Urinary bladder (tissue), 4 donors: ENCODE measurements around the gene AVEN. TPM values are rescaled to one million over a fixed set of nuclear protein-coding genes. Genes with fewer than 3 reads are reported as not detected.
"Not testable (repeated sequence)": the region's sequence is repeated elsewhere in the genome, so short reads cannot be mapped to it uniquely, and the experiment has no call there.

Source experiments
- DNase-seq: peaks from one replicate; pipeline ENCODE4 v3.0.0-alpha.2; 2015; ENCODE audit errors: extremely low spot score
- H3K27ac ChIP-seq: one replicate; pipeline ENCODE4 v1.5.1; 2013; ENCODE audit warnings: low read depth, mild to moderate bottlenecking, moderate library complexity
- H3K36me3 ChIP-seq: one replicate; pipeline ENCODE4 v1.6.1; 2013; ENCODE audit warnings: mild to moderate bottlenecking, moderate library complexity; ENCODE audit not compliant: insufficient read depth
- H3K4me1 ChIP-seq: one replicate; pipeline ENCODE4 v1.6.1; 2013; ENCODE audit warnings: mild to moderate bottlenecking, moderate library complexity; ENCODE audit not compliant: insufficient read depth
- H3K4me3 ChIP-seq: one replicate; pipeline ENCODE4 v1.5.1; 2013; ENCODE audit warnings: low read depth, low read length
- WGBS: extraction: QIAGEN DNeasy Blood & Tissue Kit; methylation state at CpG from one replicate; pipeline ENCODE4 v1.1.7; 2013; 5-methylcytosine and 5-hydroxymethylcytosine counted together
- polyA plus RNA-seq: library from polyadenylated mRNA; stranded (reverse); fragments of 200-250 nt; gene quantifications from one replicate; pipeline ENCODE4 v1.2.3, GENCODE V29; 2013
- total RNA-seq: library from RNA; depleted of rRNA; stranded (reverse); fragments of >200 nt; gene quantifications from one replicate; pipeline ENCODE4 v1.2.3, GENCODE V29; 2014
- donor health status: healthy with polysubstance abuse.
- donor health status: healthy.

The AVEN gene
- total and polyA plus RNA-seq, 2 donors = 15.8 to 16.0 TPM

DNA sequence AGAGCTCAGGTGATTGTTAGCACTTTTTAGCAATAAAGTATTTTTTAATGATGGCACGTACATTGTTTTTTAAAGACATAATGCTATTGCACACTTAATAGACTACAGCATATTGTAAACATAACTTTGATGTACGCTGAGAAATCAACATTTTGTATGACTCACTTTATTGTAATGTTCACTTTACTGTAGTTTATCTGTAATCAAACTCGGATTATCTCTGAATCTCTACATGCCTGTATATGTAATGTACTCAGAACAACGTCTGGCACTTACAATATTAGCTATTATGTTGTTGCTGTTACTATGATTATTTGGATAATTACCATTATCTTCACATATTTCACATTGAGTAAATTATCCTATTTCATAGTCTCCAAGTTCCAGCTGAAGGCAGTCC lies 208.7 kb downstream of the AVEN start:
- WGBS = 51% methylated on average over 4 of the region's 4 CpGs
- H3K36me3 ChIP-seq = no peaks in the 10 kb centered on the region
- DNase-seq = no peak
- no peaks in the 10 kb centered on the region for H3K4me1 ChIP-seq
- no peak overlapping the region for H3K27ac ChIP-seq
- H3K4me3 ChIP-seq = no peak overlapping the region

DNA sequence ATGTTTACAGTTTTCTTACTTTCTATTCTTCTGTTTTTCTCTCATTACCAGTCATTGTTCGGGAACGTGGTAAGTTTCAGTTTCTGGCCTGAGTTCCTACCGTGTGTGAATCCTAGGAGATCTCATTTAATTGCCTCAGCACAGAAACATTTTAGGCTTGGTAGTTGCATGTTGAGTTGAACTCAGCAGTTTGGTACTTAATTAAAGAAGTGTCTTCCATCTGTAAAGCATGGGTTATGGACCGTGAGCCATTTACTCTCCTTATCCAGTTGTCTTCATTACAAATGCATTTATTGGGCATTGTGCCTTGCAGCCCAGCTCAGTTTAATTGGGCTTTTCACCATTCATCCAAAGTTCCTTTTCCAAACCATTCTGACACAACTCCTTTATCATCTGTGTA lies 212.8 kb downstream of the AVEN start:
- Histone ChIP-seq H3K36me3 (no peaks in the 10 kb centered on the region), H3K27ac (no peak overlapping the region), H3K4me1 (no peaks in the 10 kb centered on the region), H3K4me3 (no peak overlapping the region)
- DNase-seq = no peak
- WGBS = 88% methylated on average over 4 of the region's 4 CpGs

DNA sequence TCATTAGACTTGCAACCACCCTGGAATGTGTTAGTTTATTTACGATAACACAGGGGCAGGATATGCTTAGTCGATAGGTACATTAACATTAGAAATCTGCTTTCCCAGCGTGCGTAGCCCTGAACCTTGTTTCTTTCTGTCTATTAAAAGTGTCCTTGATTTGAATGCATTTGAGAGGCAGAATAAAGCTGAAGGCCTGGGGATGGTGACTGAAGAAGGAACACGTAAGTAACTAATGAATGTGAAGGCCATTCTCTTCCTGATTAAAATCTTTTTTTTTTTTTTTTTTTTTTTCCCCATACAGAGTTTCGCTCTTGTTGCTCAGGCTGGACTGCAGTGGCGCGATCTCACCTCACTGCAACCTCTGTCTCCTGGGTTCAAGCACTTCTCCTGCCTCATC lies 213.6 kb downstream of the AVEN start:
- Histone ChIP-seq H3K36me3 (no peaks in the 10 kb centered on the region), H3K27ac (no peak overlapping the region), H3K4me1 (no peaks in the 10 kb centered on the region), H3K4me3 (no peak overlapping the region)
- WGBS = 94% methylated on average over 8 of the region's 8 CpGs
- no peak for DNase-seq

DNA sequence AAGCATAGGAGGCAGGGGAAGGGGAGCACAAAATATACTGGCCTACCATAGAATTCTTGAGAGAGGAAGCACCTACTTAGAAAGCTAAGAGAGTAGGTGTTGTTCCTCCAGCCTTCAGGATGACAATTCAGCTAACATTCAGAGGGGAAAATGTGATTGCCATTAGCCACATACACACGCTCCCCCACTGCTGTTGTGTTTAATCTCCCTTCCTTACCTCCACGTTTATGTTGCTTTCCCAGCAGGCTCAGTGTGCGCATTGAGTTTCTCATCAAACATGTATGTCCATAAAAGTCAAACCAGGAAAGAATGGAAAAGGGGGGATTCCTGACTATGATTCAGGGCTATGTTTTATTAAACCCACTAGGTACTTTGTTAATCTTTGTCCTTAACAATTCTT lies 215.9 kb downstream of the AVEN start:
- no peak for DNase-seq
- no peaks in the 10 kb centered on the region for H3K36me3 ChIP-seq
- no peak overlapping the region for H3K27ac ChIP-seq
- H3K4me3 ChIP-seq = no peak overlapping the region
- H3K4me1 ChIP-seq = no peaks in the 10 kb centered on the region
- WGBS = 76% methylated on average over 3 of the region's 3 CpGs

DNA sequence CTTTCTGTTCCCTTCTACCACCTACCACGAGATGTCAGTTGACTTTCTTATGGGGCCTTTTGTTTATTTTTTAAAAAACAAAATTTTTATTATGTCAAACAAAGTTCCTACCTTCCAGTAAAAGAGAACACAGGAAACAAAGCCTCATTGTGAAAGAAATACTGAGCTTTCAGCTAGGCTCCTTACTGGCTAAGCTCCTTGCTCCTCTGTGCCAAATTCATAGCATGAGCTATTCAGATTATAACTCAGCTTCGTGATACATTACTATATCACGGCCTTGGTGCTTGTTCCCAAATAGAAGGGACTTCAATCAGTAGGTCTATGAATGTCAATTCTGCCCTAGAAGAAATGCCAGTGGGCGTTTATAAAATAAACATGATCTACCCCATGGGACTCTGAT lies 216.5 kb downstream of the AVEN start:
- H3K4me3 ChIP-seq = no peak overlapping the region
- no peaks in the 10 kb centered on the region for H3K36me3 ChIP-seq
- WGBS = 55% methylated on average over 4 of the region's 4 CpGs
- H3K4me1 ChIP-seq = no peaks in the 10 kb centered on the region
- no peak overlapping the region for H3K27ac ChIP-seq
- DNase-seq = no peak

DNA sequence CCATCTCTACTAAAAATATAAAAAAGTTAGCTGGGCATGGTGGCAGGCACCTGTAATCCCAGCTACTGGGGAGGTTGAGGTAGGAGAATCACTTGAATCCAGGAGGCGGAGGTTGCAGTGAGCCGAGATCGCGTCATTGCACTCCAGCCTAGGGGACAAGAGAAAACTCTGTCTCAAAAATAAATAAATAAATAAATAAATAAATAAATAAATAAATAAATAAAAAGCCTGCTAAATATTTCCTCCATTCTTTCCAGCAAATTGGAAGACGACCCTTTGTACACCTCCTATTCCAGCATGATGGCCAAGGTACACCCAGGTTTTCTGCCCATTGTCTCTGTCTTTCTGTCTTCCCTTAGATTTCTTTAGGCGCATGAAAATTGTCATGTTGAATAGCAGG lies 219.5 kb downstream of the AVEN start:
- not testable (repeated sequence) for H3K4me1 ChIP-seq, H3K36me3 ChIP-seq, DNase-seq, H3K4me3 ChIP-seq, H3K27ac ChIP-seq
- 96% methylated on average over 6 of the region's 6 CpGs for WGBS

Other genes with a start within 250 kb of the AVEN start
- gene CHRM5, start 70.7 kb downstream of the AVEN start, total RNA-seq = 0.48 TPM
- gene CHRM5, start 70.7 kb downstream of the AVEN start, polyA plus RNA-seq = 0.03 TPM
- gene EMC7, start 62.7 kb upstream of the AVEN start, total RNA-seq = 26.2 TPM
- 80.4 TPM for gene EMC7, start 62.7 kb upstream of the AVEN start, polyA plus RNA-seq
- gene PGBD4, start 62.9 kb upstream of the AVEN start, total RNA-seq = 1.9 TPM
- gene PGBD4, start 62.9 kb upstream of the AVEN start, polyA plus RNA-seq = 0.96 TPM
- gene KATNBL1, start 170.9 kb upstream of the AVEN start, total RNA-seq = 143 TPM
- 15.3 TPM for gene KATNBL1, start 170.9 kb upstream of the AVEN start, polyA plus RNA-seq
- gene EMC4, start 185.8 kb upstream of the AVEN start, total RNA-seq = 77.0 TPM
- gene EMC4, start 185.8 kb upstream of the AVEN start, polyA plus RNA-seq = 135 TPM